Measurements from ENCODE around the gene ZNF19. TPM values are rescaled to one million over a fixed set of nuclear protein-coding genes. Genes with fewer than 3 reads are reported as not detected.
A peak's percentile ranks its signal among the peaks of the same experiment; 100 is the strongest.

ZNF19 gene
- total and polyA plus RNA-seq, 9 of the 15 experiments (the other 6 are each of a cell fraction or from before 2014, with no cell fraction given): 1.2 to 2.8 (median 1.8) TPM

- TF ChIP-seq CCNT2 (IDR thresholded peaks at IDR 0.05; ENCODE audit: borderline replicate concordance, extremely low read depth, insufficient read length, low read depth, low read length) (peak; percentile 22), MTA3 (IDR thresholded peaks at IDR 0.05; ENCODE audit: borderline replicate concordance) (peak; percentile 75; the same call in 1 of the 2 replicates), CHCHD3 (CRISPR knock-in tag; IDR thresholded peaks at IDR 0.05) (no peak), TFAM (CRISPR knock-in tag; conservative IDR thresholded peaks at IDR 0.05) (no peak), ZNF589 (CRISPR knock-in tag; IDR thresholded peaks at IDR 0.05; ENCODE audit: low read depth) (no peak), MYC (IDR thresholded peaks at IDR 0.05; ENCODE audit: low read depth, low read length) (0 out of 2 replicates have a peak, but pooled peaks have one; percentile 15), MYC (CRISPR knock-in tag; IDR thresholded peaks at IDR 0.05; ENCODE audit: borderline replicate concordance, low read depth) (no peak), ARID3B (CRISPR knock-in tag; IDR thresholded peaks at IDR 0.05; ENCODE audit: borderline replicate concordance) (no peak), FOXP1 (CRISPR knock-in tag; IDR thresholded peaks at IDR 0.05) (peak; percentile 17; the same call in 1 of the 2 replicates), SREBF2 (CRISPR knock-in tag; IDR thresholded peaks at IDR 0.05) (no peak), CREM (IDR thresholded peaks at IDR 0.05; ENCODE audit: low read depth) (peak; percentile 40; the same call in 1 of the 2 replicates), RCOR1 (IDR thresholded peaks at IDR 0.05; ENCODE audit: borderline replicate concordance in 1 of 2, low read depth in 2 of 2, low read length in 2 of 2) (peak in 1 of 2 experiments; percentile 30; a peak in 1 of 4 replicates)
- TF ChIP-seq, protein P1, sequence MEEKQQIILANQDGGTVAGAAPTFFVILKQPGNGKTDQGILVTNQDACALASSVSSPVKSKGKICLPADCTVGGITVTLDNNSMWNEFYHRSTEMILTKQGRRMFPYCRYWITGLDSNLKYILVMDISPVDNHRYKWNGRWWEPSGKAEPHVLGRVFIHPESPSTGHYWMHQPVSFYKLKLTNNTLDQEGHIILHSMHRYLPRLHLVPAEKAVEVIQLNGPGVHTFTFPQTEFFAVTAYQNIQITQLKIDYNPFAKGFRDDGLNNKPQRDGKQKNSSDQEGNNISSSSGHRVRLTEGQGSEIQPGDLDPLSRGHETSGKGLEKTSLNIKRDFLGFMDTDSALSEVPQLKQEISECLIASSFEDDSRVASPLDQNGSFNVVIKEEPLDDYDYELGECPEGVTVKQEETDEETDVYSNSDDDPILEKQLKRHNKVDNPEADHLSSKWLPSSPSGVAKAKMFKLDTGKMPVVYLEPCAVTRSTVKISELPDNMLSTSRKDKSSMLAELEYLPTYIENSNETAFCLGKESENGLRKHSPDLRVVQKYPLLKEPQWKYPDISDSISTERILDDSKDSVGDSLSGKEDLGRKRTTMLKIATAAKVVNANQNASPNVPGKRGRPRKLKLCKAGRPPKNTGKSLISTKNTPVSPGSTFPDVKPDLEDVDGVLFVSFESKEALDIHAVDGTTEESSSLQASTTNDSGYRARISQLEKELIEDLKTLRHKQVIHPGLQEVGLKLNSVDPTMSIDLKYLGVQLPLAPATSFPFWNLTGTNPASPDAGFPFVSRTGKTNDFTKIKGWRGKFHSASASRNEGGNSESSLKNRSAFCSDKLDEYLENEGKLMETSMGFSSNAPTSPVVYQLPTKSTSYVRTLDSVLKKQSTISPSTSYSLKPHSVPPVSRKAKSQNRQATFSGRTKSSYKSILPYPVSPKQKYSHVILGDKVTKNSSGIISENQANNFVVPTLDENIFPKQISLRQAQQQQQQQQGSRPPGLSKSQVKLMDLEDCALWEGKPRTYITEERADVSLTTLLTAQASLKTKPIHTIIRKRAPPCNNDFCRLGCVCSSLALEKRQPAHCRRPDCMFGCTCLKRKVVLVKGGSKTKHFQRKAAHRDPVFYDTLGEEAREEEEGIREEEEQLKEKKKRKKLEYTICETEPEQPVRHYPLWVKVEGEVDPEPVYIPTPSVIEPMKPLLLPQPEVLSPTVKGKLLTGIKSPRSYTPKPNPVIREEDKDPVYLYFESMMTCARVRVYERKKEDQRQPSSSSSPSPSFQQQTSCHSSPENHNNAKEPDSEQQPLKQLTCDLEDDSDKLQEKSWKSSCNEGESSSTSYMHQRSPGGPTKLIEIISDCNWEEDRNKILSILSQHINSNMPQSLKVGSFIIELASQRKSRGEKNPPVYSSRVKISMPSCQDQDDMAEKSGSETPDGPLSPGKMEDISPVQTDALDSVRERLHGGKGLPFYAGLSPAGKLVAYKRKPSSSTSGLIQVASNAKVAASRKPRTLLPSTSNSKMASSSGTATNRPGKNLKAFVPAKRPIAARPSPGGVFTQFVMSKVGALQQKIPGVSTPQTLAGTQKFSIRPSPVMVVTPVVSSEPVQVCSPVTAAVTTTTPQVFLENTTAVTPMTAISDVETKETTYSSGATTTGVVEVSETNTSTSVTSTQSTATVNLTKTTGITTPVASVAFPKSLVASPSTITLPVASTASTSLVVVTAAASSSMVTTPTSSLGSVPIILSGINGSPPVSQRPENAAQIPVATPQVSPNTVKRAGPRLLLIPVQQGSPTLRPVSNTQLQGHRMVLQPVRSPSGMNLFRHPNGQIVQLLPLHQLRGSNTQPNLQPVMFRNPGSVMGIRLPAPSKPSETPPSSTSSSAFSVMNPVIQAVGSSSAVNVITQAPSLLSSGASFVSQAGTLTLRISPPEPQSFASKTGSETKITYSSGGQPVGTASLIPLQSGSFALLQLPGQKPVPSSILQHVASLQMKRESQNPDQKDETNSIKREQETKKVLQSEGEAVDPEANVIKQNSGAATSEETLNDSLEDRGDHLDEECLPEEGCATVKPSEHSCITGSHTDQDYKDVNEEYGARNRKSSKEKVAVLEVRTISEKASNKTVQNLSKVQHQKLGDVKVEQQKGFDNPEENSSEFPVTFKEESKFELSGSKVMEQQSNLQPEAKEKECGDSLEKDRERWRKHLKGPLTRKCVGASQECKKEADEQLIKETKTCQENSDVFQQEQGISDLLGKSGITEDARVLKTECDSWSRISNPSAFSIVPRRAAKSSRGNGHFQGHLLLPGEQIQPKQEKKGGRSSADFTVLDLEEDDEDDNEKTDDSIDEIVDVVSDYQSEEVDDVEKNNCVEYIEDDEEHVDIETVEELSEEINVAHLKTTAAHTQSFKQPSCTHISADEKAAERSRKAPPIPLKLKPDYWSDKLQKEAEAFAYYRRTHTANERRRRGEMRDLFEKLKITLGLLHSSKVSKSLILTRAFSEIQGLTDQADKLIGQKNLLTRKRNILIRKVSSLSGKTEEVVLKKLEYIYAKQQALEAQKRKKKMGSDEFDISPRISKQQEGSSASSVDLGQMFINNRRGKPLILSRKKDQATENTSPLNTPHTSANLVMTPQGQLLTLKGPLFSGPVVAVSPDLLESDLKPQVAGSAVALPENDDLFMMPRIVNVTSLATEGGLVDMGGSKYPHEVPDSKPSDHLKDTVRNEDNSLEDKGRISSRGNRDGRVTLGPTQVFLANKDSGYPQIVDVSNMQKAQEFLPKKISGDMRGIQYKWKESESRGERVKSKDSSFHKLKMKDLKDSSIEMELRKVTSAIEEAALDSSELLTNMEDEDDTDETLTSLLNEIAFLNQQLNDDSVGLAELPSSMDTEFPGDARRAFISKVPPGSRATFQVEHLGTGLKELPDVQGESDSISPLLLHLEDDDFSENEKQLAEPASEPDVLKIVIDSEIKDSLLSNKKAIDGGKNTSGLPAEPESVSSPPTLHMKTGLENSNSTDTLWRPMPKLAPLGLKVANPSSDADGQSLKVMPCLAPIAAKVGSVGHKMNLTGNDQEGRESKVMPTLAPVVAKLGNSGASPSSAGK (IDR thresholded peaks at IDR 0.05): no peak
Measured at GRCh38 chr16:71426069-71426879, 62.9 kb downstream of the ZNF19 start (continued).
